Stimulated activated naive CD8-positive, alpha-beta T cell treated with anti-CD3 and anti-CD28 coated beads, Interleukin-15, Interleukin-2, amounts not matched to agents 100 U/mL and 50 U/mL, for 24 hours (primary cell): ENCODE data around the gene HYAL3.
"Not testable (repeated sequence)": the region's sequence is repeated elsewhere in the genome, so short reads cannot be mapped to it uniquely, and the experiment has no call there.

Experiments used
- ATAC-seq: fragments of 150-1000 bp; cut with Tn5 transposase; one replicate; pipeline ENCODE4 v1.10.0; 2021
- DNase-seq: peaks from one replicate; pipeline ENCODE4 v3.0.0; 2021

The HYAL3 gene

DNA sequence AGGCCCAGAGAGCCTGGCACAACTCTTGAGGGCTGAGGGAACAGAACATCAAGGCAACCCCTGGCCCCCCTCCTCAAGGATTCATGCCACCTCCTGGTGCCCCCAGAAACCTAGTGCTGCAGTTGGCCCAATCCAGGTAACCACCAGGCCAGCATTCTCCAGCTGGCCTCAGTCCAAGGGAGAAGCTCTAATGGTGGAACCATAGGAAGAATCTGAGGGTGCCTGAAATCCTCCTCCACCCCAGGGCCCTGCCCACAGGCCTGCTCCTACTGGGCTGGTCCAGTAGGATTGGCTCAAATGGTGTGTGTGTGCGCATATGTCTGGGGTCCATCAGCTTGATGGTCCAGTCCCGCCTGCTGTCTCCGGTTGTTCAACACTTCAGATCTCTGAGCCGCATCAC is 15.6 kb upstream of the HYAL3 start:
- DNase-seq: no peak

DNA sequence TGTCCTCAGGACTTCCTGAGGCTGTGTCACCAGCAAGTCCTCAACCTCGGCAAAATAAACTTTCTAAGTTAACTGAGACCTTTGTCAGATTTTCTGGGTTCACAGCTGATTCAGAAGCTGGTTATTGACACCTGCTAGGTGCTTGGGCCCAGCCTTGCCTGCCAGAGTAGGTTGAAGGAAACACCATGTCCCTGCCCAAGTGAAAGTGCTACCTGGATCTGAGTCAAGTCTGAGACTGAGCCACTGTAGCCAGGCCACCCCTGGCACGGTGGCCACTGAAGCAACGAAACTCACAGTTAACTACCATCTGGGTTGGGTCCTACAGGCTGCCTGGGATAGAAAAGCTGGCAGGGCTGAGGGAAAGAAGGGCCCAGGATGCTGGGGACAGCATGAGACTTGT is 15.1 kb upstream of the HYAL3 start:
- no peak for DNase-seq
- ATAC-seq: no peak

More for the DNA sequence above, 15.6 kb upstream of the HYAL3 start:
- ATAC-seq: no peak

DNA sequence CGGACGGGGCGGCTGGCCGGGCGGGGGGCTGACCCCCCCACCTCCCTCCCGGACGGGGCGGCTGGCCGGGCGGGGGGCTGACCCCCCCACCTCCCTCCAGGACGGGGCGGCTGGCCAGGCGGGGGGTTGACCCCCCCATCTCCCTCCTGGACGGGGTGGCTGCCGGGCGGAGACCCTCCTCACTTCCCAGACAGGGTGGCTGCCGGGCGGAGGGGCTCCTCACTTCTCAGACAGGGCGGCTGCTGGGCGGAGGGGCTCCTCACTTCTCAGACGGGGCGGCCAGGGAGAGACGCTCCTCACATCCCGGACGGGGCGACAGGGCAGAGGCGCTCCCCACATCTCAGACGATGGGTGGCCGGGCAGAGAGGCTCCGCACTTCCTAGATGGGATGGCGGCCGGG is 12.8 kb upstream of the HYAL3 start:
- not testable (repeated sequence) for ATAC-seq, DNase-seq

DNA sequence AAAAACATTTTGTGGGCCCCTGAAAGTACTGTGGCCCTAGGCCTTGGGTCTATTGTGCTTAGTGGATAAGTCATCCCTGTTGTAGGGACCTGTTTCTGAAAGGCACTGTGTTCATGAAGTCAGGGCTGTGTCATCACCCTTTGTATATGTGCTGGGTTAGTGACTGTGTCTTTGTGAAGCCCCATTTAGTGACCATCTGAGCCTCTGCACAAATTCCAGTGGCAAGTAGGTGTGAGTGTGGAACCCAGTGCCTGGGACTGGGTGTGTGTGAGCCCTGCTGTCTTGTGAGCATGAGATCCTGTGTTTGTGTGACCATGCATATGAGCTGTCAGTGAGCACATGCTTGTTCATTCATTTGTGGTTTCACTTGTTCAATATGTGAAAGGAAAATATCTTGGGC is 5.4 kb upstream of the HYAL3 start:
- DNase-seq (no peak), ATAC-seq (peak; percentile 47)

DNA sequence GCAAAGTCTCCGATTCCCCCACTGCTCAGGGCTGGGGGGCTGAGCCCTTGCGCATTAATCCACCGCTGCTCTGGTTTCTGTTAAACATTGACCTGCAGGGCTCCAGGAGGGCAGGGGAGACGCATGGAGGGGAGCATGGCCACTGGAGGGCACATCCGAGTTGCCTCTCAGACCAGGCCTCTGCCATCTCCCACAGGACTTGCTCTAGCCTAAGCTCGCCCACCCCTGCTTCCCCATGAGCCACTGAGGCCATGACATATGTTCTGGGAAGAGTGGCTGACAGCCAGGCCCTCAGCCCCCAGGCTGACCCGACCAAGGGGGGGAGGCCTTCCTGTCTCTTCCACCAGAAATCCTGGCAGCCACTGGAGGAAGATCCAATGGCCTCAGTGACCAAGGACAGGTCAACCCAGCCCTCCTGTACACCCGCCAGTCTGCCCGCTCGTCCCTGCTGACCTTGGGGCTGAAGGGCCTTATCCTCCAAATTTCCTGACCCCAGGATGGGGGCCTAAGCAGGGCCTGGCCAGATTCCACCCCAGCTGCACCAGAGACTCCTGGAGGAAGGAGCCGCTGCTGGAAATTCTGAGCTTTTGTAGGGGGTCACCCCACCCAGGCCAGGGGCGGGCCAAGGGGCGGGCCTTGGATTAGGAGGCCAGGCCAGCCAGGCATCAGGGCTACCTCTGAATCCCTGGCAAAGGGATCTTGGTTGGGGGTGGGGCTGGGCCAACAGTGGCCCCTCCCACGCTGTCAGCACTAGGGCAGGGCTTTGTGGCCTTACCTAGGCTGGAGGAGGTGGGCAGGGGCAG is 4.0 kb upstream of the HYAL3 start, which contains the start of gene HYAL1:
TSS of gene HYAL1 (minus strand) at position 562 of the 803 bp plus-strand sequence. CDS start 618 bp downstream, outside the sequence.
- DNase-seq (no peak), ATAC-seq (no peak)

DNA sequence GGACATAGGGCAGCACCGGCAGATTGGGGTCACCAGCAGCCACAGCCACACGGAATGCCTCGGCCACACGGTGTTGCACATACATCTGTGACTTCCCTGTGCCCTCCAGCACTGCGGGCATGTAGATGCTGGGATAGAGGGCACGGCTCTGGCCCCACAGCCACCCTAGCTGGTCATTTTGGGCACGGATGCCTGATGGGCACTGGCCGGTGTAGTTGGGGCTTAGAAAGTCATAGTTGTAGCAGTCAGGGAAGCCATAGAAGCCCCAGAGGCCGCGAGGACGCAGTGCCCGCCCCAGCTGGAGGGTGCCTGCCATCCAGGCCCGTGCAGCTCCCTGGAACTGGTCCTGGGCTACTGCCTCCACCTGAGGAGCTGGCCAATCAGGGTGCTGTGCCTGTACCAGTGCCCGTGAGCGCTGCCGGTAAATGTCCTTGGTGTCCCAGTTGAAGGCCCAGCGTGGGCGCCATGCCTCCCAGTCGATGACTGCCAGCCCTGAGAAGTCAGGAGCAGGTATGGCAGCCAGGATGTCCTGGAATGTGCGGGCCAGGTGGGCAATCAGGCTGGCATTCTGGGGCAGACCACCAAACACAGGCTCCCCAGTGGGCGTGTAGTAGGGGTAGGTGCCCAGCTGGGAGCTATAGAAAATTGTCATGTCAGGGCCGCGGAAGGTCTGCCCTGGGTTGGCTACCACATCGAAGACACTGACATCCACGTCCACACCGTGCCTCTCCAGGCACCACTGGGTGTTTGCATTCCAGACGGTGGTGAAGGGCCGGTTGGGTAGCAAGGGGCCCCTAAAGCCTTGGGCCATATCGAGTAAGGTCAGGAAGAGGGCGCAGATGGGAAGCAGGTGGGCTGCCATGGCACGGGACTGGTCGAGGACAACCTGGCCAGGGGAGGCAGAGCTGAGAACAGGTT is 3.1 kb upstream of the HYAL3 start:
- no peak for DNase-seq

DNA sequence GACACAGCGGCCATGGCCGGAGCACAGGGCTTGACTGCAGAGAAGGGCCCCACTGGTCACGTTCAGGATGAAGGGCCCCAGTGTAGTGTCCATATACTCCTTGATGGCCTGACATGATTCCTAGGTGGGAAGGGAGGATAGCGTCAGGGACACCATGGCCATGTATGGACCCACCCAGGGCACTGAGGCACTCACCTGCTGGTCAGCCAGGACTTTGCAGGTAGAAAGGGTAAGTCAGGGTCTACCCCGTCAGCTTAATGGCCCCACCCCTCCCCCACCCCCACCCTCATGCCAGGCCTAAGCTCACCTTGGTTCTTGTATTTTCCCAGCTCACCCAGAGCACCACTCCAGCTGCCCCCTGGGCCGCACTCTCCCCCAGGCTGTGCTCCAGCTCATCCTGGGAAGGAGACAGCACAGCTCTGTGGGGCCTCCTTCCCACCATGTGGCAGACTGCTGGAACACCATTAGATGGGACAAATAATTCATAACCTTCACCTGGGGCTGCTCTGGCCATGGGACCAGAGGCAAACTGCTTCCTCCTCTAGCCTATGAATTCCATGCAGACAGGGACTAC is 1.6 kb upstream of the HYAL3 start:
- no peak for ATAC-seq
- no peak for DNase-seq

More for the DNA sequence above, 3.1 kb upstream of the HYAL3 start:
- no peak for ATAC-seq

DNA sequence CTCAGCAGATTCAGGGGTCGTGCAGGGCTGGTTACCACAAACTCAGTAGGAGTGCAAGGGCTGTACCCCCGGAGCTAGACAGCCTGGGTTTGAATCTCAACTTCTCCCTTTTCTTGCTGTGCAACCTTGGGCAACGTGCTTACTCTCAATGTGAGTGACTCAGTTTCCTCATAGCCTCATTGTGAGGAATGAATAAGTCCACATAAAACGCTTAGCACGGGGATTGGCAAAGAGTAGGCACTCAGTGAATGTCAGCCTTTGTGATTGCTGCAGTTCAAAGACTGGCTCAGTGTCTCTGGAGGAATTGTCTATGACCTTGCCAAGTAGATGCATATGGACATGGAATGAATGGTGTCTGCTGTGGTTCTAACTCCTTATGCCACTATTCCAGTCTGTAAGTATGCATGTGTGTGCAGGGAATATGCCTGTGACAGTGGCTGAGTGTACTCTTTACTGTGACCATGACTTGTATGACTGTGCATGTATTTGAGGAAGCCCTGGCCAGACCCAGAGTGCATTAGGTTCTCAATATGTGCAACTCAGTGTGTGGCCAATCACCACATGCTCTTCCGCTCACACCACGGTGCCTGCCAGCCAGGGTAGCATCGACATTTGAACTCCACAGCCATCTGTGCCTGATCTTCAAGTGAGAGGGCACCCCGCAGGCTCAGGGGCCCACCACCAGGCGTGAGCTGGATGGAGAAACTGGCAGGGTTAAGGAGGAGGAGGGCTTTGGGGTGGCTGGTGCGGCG is 900 bp upstream of the HYAL3 start:
- ATAC-seq: no peak
- DNase-seq: no peak

DNA sequence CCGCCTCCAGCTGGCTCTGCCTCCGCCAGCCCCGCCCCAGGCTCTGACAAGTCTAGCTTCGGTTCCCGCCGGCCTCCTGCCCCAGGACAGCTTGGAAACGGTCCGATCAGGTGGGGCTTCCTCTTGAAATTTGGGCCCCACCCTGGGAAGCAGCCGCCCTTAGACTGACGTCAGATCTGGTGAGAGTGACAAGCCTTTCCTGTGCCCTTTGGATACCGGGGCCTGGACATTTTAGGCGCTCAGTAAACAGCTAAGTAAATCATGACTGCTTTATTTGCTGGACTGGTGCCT is 378 bp upstream of the HYAL3 start:
- no peak for ATAC-seq
- no peak for DNase-seq

DNA sequence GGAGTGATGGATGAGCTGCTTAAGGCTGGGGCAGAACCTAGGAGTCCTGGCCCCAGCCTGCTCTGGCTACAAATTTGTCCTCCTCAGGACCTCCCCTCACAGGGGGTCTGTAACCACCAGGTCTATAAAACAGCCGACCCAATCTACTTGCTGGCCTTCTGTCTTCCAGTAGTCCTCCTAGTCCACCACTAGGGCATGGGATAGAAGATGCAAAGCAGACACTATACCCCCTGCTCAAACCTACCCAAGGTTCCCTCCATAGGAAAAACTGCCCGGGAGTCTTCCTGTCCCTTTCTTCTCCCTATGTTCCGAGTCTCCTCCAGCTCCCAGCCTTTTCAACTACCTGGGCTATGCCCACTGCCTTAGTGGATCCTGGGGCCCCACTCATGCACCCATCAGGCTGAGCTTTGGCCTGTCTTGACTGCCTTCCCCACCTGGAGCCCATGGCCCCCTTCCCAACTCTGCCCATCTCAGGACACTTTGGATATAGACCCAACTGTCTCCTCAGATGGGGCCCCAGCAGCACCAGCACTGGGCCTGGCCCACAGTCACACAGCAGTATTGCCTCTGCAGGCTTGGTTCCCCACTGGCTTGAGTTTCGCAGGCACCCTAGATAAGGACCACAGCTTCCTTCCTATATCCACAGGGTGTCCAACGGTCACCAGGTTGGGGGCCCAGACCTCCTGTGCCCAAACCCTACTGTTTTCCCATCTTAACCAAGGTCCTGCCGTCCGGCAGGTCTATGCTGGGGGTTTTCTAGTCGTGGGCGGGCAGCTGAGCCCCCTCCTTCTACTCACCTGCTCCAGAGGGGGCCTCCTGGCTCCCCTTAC is 1.1 kb downstream of the HYAL3 start:
- ATAC-seq (no peak), DNase-seq (no peak)

DNA sequence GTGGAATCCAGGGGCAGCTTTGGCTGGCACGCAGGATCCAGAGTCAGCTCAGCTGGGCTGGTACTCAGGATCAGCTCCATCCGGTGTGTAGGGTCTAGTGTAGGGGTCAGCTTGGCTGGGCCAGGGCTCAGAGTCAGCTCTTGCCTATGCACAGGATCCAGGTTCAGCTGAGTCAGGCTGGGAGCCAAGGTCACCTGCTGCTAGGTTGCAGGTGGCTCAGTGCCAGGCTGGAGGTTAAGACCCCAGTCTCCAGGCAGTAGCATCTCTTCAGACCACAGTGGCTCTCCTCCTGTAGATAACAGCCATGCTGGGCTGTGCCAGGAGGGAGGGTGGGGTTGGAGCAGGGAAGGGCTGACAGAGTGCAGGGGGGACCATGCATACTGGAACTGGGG is 1.8 kb downstream of the HYAL3 start:
- DNase-seq (no peak), ATAC-seq (no peak)

DNA sequence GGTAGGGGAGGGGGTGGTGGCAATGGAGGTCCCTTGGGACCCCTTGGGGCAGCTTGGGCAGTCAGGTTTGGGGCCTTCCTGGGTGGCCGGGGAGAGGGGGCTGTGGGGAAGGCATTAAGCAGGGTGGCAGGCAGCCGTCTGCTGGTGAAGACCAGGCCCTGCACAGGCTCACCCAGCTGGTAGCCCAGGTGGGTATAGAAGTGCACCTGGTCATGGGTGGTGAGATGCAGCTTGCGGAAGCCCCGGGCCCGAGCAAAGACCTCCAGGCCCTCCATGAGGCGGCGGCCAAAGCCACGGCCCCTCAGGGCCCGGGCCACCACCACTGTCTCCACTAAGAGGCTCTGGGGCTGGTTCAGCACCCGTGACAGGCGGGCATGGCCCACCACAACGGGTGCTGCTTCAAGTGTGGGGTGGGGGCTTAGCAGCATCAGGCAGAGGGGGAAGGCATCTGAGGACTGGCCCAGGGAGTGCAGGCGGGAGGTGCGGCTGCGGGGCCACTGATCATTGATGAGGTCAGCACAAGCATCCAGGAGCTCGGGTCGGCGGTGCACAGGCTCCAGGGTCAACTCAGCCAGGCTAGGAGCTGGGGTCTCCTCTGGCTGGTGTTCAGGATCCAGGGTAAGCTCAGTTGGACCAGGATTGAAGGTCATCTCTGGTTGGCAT is 2.4 kb downstream of the HYAL3 start:
- DNase-seq (no peak), ATAC-seq (no peak)

DNA sequence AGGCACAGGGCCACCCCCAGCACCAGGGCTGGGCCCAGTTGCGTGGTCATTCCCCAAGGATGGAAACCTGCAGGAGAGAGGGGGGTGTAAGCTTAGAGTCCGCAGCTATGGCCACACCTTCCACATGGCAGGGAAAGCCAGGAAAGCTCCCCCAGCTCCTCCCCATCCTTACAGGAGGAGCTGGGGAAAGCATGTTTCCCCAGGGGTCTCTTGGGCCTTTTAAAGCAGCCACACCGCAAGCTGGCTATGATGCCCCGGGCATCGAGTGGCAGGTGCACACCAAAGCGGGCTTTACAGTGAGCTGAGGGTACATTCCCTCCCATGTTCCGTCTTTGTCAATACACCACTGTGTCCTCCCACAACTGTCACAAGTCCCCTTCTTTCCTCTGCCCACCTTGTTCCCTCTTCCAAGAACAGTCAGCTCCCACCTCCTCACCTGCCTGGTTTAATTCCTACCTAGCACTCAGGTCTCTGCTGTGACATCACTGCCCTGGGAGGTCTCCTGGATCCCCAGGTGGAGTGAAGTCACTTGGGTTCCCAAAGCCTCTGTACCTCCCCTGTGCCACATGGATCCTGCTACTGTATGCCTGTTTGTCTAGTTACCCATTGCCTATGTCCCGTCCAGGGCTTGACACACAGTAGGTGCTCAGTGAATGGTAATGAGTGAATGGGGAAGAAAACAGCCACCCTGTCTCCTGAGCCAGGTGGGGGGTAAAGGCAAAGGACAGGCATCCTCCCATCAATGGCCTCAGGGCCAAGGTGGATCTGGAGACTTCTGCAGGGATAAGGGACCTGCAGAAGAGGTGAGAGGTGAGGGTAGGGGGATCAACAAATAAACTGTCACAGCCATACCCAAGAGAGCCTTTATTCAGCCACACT is 3.4 kb downstream of the HYAL3 start:
- no peak for DNase-seq
- ATAC-seq: no peak

DNA sequence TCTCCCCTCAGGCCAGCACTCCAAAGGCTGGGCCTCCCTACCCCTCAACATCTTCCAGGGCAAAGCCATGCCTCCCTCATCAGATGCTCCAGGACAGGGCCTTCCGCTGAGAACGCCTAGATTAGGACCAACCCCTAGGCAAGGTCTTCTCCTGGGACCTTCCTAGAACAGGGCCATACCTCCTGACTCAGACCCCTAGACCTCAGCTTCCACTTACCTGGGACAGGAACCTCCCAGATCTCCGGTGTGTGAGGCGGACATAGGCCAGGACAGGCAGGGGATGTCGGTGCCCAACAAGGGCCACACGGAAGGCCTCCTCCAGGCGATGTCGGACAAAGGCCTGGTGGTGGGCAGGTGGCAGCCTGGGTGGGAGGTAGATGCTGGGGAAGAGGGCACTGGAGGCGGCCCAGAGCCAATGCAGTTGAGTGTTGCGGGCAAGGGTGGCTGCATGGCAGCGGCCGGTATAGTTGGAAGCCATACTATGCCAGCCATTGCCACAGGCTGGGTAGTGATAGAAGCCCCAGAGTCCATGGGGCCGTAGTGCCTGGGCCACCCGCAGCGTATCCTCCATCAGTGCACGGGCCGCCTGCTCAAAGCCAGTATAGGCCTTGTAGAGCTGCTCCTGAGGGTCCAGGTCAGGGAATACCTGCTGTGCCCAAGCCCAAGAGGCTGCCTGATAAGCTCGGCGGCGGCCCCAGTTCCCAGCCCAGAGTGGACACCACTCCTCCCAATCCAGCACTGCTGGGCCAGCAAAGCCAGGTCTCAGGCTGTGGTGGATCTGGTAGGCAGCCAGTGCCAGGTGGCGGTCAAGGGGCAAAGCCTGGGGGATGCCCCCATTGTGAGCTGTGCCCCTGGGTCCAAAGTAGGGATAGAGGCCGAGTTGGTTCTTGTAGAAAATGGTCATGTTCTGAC is 4.5 kb downstream of the HYAL3 start:
- DNase-seq: no peak
- ATAC-seq: no peak

DNA sequence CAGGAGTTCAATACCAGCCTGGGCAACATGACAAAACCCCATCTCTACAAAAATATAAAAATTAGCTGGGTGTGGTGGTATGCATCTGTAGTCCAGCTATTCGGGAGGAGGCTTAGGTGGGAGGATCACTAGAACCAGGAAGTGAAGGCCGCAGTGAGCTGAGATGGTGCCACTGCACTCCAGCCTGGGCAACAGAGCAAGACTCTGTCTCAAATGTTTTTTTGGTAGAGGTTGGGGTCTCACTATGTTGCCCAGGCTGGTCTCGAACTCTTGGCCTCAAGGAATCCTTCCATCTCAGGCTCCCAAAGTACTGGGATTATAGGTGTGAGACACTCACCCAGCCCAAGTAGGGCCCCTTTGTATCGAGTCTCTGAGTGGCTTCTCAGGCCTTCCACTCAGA is 5.1 kb downstream of the HYAL3 start:
- no peak for ATAC-seq
- DNase-seq: no peak

DNA sequence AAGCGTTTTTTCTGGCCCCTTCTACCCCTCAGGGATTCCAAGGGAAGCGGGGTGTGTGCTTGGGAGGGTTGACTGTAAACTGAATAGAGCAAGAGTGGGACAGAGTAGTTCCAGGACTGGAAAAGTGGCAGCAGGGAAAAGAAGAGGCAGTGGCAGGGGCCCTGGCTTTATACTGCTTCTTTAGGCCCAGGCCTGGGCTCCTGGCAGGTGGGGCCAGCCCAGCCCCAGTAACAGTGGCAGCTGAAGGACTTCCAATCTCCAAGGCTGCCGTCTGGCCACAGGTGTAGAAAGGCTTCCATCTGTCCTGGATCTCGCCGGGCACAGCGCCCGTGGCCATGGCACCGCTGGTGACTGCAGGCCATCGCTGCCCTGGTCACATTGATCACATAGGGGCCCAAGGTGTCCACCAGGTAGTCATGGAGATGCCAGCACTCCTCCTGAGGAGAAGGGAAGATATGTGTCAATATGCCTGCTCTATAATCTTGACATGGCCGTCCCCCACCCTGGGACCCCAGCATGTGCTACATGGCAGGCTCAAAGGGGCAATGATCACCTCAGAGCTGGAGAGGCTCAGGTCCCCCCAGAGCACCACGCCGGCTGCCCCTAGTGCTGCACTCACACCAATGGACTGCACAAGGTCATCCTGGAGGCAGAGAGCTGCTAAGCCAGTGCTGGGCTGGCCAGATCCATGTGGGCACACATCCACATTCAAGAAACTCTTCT is 6.0 kb downstream of the HYAL3 start:
- DNase-seq (no peak), ATAC-seq (no peak)

DNA sequence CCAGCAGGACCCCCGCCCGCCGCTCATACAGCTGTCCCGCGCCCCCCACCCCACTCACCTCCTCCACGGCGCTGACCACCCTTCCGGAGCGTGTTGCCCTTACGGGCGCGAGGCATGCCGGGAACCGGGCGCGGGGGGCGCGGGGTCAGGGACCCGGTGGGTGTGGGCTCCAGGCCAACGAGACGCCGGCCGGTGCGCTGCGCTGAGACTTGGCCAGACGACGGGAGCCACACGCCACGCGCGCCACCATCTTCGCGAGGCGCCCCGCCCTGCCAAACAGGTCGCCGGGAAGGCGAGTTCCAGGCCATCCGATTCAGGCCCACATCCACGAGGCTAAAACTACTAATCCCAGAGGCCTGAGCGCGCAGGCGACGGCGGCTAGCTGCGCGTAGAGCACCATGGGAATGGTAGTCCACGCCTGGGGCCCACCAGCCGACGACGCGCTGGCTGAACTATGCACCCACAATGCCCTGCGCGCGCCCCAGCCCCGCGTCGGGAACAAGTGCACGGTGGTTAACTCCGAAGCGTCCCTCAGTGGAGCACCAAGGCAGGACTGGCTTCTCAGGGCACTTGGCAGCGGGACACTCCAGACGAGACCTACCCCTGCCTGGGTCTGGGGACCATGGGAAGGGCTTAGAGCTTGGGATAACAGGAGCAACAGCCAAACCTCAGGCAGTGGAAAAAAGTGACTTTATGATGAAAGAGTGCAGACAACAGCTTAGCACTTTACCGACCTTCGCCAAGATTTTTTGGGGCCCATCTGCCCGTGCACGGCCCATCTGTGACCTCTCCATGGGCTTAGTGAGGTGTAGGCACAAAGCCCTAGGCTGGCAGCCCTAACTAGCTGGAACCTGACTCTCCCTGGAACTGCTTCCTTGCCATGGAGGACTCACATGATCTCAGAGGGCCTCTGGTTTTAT is 6.8 kb downstream of the HYAL3 start, which contains the start of gene IFRD2:
TSS of gene IFRD2 (minus strand) at position 271 of the 920 bp plus-strand sequence. CDS start at position 116, 155 bp downstream.
- DNase-seq (peak; percentile 94), ATAC-seq (peak; percentile 98)
